Psoas muscle (tissue), 8 donors: ENCODE results near the gene GAS5. TPM values are rescaled to one million over a fixed set of nuclear protein-coding genes. Genes with fewer than 3 reads are reported as not detected.
"Not testable (repeated sequence)": the region's sequence is repeated elsewhere in the genome, so short reads cannot be mapped to it uniquely, and the experiment has no call there.

Experiments used
- ATAC-seq, 4 donors: fragments of 200-7000 bp; cut with Tn5 transposase; one replicate each; pipeline ENCODE4 v1.9.1; 2020; ENCODE audit warnings: moderate library complexity in 3 of 4, mild to moderate bottlenecking in 2 of 4
- DNase-seq, 2 donors: peaks; one replicate each; pipeline ENCODE4 v3.0.0-alpha.2; 2020
- H3K27ac ChIP-seq: fragments of 200-600 bp; one replicate; pipeline ENCODE4 v1.8.0; 2022
- H3K27me3 ChIP-seq, 3 donors: fragments of 200-600 bp in 1 of 3; one replicate each; pipeline versions ENCODE4 v1.6.1 to v1.8.0; 2013 to 2022; ENCODE audit warnings: low read length in 2 of 3, mild to moderate bottlenecking in 2 of 3, moderate library complexity in 1 of 3; ENCODE audit not compliant: insufficient read depth in 3 of 3
- H3K36me3 ChIP-seq, 2 donors: fragments of 200-600 bp in 1 of 2; one replicate each; pipeline versions ENCODE4 v1.6.1 to v1.8.0; 2013 to 2022; ENCODE audit warnings: low read depth in 1 of 2, mild to moderate bottlenecking in 1 of 2, moderate library complexity in 1 of 2; ENCODE audit not compliant: insufficient read depth in 1 of 2
- H3K4me1 ChIP-seq: fragments of 200-600 bp; one replicate; pipeline ENCODE4 v1.8.0; 2022
- H3K4me3 ChIP-seq: fragments of 200-600 bp; one replicate; pipeline ENCODE4 v1.8.0; 2022; ENCODE audit warnings: mild to moderate bottlenecking
- H3K9me3 ChIP-seq: fragments of 200-600 bp; one replicate; pipeline ENCODE4 v1.8.0; 2022
- WGBS, 3 donors: extraction: QIAGEN DNeasy Blood & Tissue Kit; methylation state at CpG; one replicate each; pipeline versions ENCODE4 v1.1.6 to v1.1.7; 2013; 5-methylcytosine and 5-hydroxymethylcytosine counted together
- intact Hi-C, 2 donors: fragments of 100-400 bp; cut with DNase I; formaldehyde crosslinking; loops; one replicate each; pipeline versions ENCODE4 v1.11.0 to v1.14.2; 2022
- polyA plus RNA-seq, 3 donors: library from polyadenylated mRNA; stranded (reverse); fragments of 200-250 nt; gene quantifications; one replicate each; pipeline ENCODE4 v1.2.3, GENCODE V29; 2013
- total RNA-seq, 4 donors: library from RNA; stranded (reverse); fragmentation: NEBNext Ultra II Directional in 2 of 4; extraction: Animal tissue kit (Norgen Biotek cat#: 25700) in 2 of 4; gene quantifications; one replicate each; pipeline versions ENCODE4 v1.2.1 to v1.2.4, GENCODE V29; 2021 to 2023
- TF ChIP-seq, protein P1 (sequence below): fragments of 200-600 bp; IDR thresholded peaks from one replicate; pipeline ENCODE4 v1.8.0; 2022; ENCODE audit warnings: antibody characterized with exemption
- donor health status: healthy with polysubstance abuse.
- donor health status: DM: no; HTN: no; CAD: no; lungs with moderate emphysema.
- donor health status: Bipolar disorder and iron deficiency.
- donor health status: healthy.
- donor health status: DM: yes; HTN: yes; CAD: no.
- donor health status: DM: no; HTN: no; CAD: no.
- donor health status: DM: no; HTN: no; CAD: no.
- donor health status: DM: yes; HTN: yes; CAD: no.

Gene GAS5
- total and polyA plus RNA-seq, 7 donors: 70.0 to 222 (median 118) TPM

DNA sequence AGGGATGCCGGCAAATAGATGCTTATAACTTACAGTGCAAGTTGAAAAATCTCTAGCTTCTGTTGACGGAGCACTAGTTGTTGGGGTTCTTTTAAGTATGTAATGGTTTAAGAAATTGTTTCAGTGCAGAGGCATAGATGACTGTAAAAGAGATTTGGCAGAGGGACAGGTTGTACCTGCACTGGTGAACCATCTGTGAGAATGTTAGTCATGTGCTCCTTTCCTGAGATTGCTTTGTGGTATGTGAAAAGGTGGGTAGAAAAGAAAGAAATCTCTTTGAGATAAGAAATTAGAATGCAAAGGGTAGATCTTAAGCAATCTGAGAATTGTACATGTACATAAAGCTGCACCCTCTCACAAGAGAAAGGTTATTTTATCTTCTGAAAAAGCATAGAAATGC, 19.8 kb upstream of the GAS5 start:
- no peak for DNase-seq
- intact Hi-C loops: no loop called here
- 98 to 99% (median 98%) methylated on average over 2 of the region's 2 CpGs for WGBS, 3 donors
- Histone ChIP-seq H3K27me3 (no peaks in the 10 kb centered on the region), H3K36me3 (peaks cover 0 to 41% of the 10 kb centered on the region in 2 donors), H3K4me1 (no peaks in the 10 kb centered on the region), H3K9me3 (no peaks in the 10 kb centered on the region), H3K27ac (no peak overlapping the region), H3K4me3 (no peak overlapping the region)
- no peak for ATAC-seq
- TF ChIP-seq, protein P1, sequence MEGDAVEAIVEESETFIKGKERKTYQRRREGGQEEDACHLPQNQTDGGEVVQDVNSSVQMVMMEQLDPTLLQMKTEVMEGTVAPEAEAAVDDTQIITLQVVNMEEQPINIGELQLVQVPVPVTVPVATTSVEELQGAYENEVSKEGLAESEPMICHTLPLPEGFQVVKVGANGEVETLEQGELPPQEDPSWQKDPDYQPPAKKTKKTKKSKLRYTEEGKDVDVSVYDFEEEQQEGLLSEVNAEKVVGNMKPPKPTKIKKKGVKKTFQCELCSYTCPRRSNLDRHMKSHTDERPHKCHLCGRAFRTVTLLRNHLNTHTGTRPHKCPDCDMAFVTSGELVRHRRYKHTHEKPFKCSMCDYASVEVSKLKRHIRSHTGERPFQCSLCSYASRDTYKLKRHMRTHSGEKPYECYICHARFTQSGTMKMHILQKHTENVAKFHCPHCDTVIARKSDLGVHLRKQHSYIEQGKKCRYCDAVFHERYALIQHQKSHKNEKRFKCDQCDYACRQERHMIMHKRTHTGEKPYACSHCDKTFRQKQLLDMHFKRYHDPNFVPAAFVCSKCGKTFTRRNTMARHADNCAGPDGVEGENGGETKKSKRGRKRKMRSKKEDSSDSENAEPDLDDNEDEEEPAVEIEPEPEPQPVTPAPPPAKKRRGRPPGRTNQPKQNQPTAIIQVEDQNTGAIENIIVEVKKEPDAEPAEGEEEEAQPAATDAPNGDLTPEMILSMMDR: no peak

DNA sequence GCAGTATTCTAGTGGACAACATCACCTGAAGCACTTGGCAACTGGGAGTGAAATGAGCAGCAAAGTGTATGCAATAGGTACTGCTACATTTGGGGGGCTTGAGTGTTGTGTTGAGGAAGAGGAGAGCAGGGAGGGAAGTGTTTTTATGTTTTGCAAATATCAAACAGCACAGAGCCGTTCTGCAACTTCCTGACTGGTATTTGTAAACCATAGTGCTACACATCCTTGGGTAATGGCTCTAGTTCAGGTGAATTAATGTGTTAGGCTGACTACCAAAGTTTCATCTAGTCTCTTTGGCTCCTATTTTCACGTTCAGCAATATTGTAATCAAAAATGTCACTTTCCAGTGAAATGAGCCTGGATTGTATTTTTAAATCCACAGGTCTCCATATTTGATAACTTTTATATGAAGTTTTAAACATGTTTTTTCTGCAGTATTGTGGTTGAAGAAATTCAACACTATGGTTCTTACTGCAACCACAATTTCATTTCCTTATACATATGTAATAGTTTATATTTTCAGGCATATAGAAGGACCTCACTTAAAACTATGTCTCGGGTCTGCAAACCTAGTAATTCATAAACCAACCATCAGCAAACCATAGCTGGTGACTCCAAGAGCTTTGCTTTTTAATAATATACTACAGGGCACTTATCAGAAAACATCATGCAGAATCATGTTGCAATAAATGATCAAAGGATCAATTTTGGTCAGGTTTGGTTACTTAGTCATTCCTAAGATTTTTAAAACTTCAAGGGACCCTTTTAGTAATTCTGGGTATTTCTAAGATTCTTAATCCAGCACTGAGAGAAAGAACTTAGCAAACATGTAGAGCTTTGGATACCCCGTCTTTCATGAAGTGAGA, 19.2 kb upstream of the GAS5 start:
- no peak overlapping the region for H3K27ac ChIP-seq
- H3K4me1 ChIP-seq: no peaks in the 10 kb centered on the region
- TF ChIP-seq, protein P1: no peak
- no peak overlapping the region for H3K4me3 ChIP-seq
- ATAC-seq (no peak), DNase-seq (no peak)
- H3K9me3 ChIP-seq: no peaks in the 10 kb centered on the region
- peaks cover 0 to 41% of the 10 kb centered on the region in 2 donors for H3K36me3 ChIP-seq
- intact Hi-C loops: no loop called here
- H3K27me3 ChIP-seq: no peaks in the 10 kb centered on the region
- WGBS, 3 donors: 86 to 89% (median 88%) methylated on average over 4 of the region's 4 CpGs

DNA sequence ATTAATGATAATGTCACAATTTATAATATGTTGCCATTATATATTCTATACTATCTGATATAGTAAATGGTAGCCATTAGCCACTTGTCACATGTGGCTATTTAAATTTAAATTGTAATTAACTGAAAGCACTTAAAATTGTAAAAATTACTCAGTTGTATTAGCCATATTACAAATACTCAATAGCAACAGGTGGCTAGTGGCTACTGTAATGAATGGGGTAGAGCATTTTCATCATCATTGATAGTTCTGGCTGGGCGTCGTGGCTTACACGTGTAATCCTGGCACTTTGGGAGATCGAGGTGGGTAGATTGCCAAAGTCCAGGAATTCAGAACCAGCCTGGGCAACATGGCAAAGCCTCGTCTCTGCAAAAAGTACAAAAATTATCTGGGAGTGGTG, 16.9 kb upstream of the GAS5 start:
- Histone ChIP-seq H3K27ac (no peak overlapping the region), H3K4me1 (no peaks in the 10 kb centered on the region), H3K27me3 (no peaks in the 10 kb centered on the region), H3K9me3 (no peaks in the 10 kb centered on the region), H3K36me3 (peaks cover 0 to 45% of the 10 kb centered on the region in 2 donors), H3K4me3 (no peak overlapping the region)
- 71 to 86% (median 74%) methylated on average over 5 of the region's 5 CpGs for WGBS, 3 donors
- no peak for DNase-seq
- TF ChIP-seq, protein P1: no peak
- intact Hi-C loops: no loop called here
- no peak for ATAC-seq

DNA sequence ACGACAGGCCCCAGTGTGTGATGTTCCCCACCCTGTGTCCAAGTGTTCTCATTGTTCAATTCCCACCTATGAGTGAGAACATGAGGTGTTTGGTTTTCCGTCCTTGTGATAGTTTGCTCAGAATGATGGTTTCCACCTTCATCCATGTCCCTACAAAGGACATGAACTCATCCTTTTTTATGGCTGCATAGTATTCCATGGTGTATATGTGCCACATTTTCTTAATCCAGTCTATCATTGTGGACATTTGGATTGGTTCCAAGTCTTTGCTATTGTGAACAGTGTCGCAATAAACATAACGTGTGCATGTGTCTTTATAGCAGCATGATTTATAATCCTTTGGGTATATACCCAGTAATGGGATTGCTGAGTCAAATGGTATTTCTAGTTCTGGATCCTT, 13.3 kb upstream of the GAS5 start:
- H3K27me3 ChIP-seq, H3K27ac ChIP-seq, DNase-seq, intact Hi-C loops, H3K4me1 ChIP-seq, H3K9me3 ChIP-seq, H3K4me3 ChIP-seq, ATAC-seq: not testable (repeated sequence)
- H3K36me3 ChIP-seq: peaks cover 0 to 44% of the 10 kb centered on the region in 2 donors
- WGBS, 3 donors: 77 to 87% (median 82%) methylated on average over 4 of the region's 4 CpGs

DNA sequence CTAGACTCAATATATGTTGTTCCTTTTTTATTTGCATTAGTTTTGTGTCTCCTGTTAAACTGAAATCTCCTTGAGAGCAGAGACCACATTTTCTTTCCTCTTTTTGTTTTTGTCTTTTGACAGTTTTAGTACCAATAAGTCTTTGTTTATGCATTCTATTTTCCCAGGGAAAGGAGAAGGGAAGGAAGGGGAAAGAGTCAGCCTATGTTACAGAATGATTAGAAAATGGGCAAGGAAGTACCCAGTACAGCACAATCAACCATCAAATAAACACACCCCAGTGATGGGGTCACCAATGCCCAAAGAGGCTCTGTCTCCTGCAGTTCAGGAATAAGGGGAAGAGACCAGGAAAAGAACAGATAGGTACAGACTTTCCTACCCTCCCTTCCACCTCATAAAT, 10.5 kb upstream of the GAS5 start:
- H3K36me3 ChIP-seq: peaks cover 4 to 63% of the 10 kb centered on the region in 2 donors
- TF ChIP-seq, protein P1: no peak
- intact Hi-C loops: no loop called here
- H3K4me3 ChIP-seq: no peak overlapping the region
- no peak overlapping the region for H3K27ac ChIP-seq
- H3K27me3 ChIP-seq: no peaks in the 10 kb centered on the region
- ATAC-seq (no peak), DNase-seq (no peak)
- no peaks in the 10 kb centered on the region for H3K4me1 ChIP-seq
- no peaks in the 10 kb centered on the region for H3K9me3 ChIP-seq
